Activated CD4-positive, alpha-beta T cell treated with anti-CD3 and anti-CD28 coated beads for 36 hours (primary cell): Measurements from ENCODE around the gene DOCK6. TPM values are rescaled to one million over a fixed set of nuclear protein-coding genes. Genes with fewer than 3 reads are reported as not detected.

ENCODE experiments used
- ATAC-seq: fragments of 200-7000 bp; cut with Tn5 transposase; one replicate; pipeline ENCODE4 v1.10.0; 2021; ENCODE audit warnings: mild to moderate bottlenecking, moderate library complexity
- CTCF ChIA-PET: fragments of 350-600 bp; sonication (Branson Sonifier 250); formaldehyde crosslinking; loops from one replicate; lab custom pipeline; 2021; ENCODE audit warnings: antibody characterized with exemption; lab: Charles Lee
- POLR2A ChIA-PET: fragments of 350-600 bp; sonication (Branson Sonifier 250); formaldehyde crosslinking; loops from one replicate; lab custom pipeline; 2021; ENCODE audit warnings: antibody characterized with exemption, inconsistent platforms; lab: Charles Lee
- DNase-seq: peaks from one replicate; pipeline ENCODE4 v3.0.0-alpha.2; 2020
- H3K27ac Mint-ChIP-seq: one replicate; pipeline ENCODE4 v1.8.0; 2021; ENCODE audit warnings: mixed read lengths
- H3K27me3 Mint-ChIP-seq: one replicate; pipeline ENCODE4 v1.8.0; 2021; ENCODE audit warnings: mixed read lengths
- H3K36me3 Mint-ChIP-seq: one replicate; pipeline ENCODE4 v1.8.0; 2021; ENCODE audit warnings: low read depth, mixed read lengths
- H3K4me1 Mint-ChIP-seq: one replicate; pipeline ENCODE4 v1.8.0; 2021; ENCODE audit warnings: mixed read lengths
- H3K4me3 Mint-ChIP-seq: one replicate; pipeline ENCODE4 v1.8.0; 2021; ENCODE audit warnings: mild to moderate bottlenecking, moderate library complexity, mixed read lengths
- H3K9me3 Mint-ChIP-seq: one replicate; pipeline ENCODE4 v1.8.0; 2021; ENCODE audit warnings: low read depth, mixed read lengths
- intact Hi-C, 2 experiments: fragments of 100-400 bp; cut with DNase I in 1 of 2; cut with micrococcal nuclease in 1 of 2; formaldehyde crosslinking; loops; one replicate each; pipeline versions ENCODE4 v1.14.2 to v1.15.1; 2022 to 2024; cut with DNase I, micrococcal nuclease
- total RNA-seq, 2 experiments: library from RNA; stranded (reverse); gene quantifications; one replicate each; pipeline ENCODE4 v1.2.3, GENCODE V29; 2021

DOCK6 gene
- total RNA-seq, 2 experiments from 2014 or later: 2.8 to 4.6 TPM

GRCh38 chr19:11232555-11232954 lies 29.8 kb downstream of the DOCK6 start:
- Mint-ChIP-seq H3K27me3 (no peaks in the 10 kb centered on the region), H3K27ac (no peak overlapping the region), H3K4me1 (no peaks in the 10 kb centered on the region), H3K4me3 (no peak overlapping the region), H3K36me3 (no peaks in the 10 kb centered on the region), H3K9me3 (no peaks in the 10 kb centered on the region)
- POLR2A ChIA-PET: no interaction called here
- CTCF ChIA-PET: no interaction called here
- DNase-seq (no peak), ATAC-seq (no peak)
- intact Hi-C loops: no loop called here

- H3K9me3 Mint-ChIP-seq: no peaks in the 10 kb centered on the region
- H3K27me3 Mint-ChIP-seq: no peaks in the 10 kb centered on the region
- ChIA-PET CTCF (interaction anchor here (0.7 to 1.0 kb wide), 2 partner anchors 13 to 44 kb away, joined by 4 read pairs; no protein-coding TSS in a partner anchor), POLR2A (no interaction called here)
- intact Hi-C loops: no loop called here
- no peaks in the 10 kb centered on the region for H3K36me3 Mint-ChIP-seq
- no peaks in the 10 kb centered on the region for H3K4me1 Mint-ChIP-seq
- no peak for ATAC-seq
- no peak overlapping the region for H3K27ac Mint-ChIP-seq
- DNase-seq: no peak
- H3K4me3 Mint-ChIP-seq: no peak overlapping the region
These were observed 31.5 kb downstream of the DOCK6 start for GRCh38 chr19:11230621-11231386.

- Mint-ChIP-seq H3K27ac (no peak overlapping the region), H3K4me1 (no peaks in the 10 kb centered on the region), H3K9me3 (no peaks in the 10 kb centered on the region), H3K4me3 (no peak overlapping the region), H3K27me3 (peaks cover 2% of the 10 kb centered on the region), H3K36me3 (no peaks in the 10 kb centered on the region)
- ChIA-PET POLR2A (no interaction called here), CTCF (interaction anchor here (0.8 kb wide), 1 partner anchor 13 kb away, joined by 3 read pairs; no protein-coding TSS in a partner anchor)
- intact Hi-C loops: no loop called here
- ATAC-seq (peak; percentile 39), DNase-seq (peak; percentile 38)
These were observed 35.0 kb downstream of the DOCK6 start for GRCh38 chr19:11227195-11227886.

- Mint-ChIP-seq H3K4me1 (no peaks in the 10 kb centered on the region), H3K36me3 (no peaks in the 10 kb centered on the region), H3K27me3 (peaks cover 2% of the 10 kb centered on the region), H3K4me3 (no peak overlapping the region), H3K27ac (no peak overlapping the region), H3K9me3 (peaks cover 2% of the 10 kb centered on the region)
- ATAC-seq (no peak), DNase-seq (no peak)
- intact Hi-C loops: no loop called here
- ChIA-PET CTCF (interaction anchor here (0.8 kb wide), 1 partner anchor 13 kb away, joined by 3 read pairs; no protein-coding TSS in a partner anchor), POLR2A (no interaction called here)
These were observed 35.6 kb downstream of the DOCK6 start for GRCh38 chr19:11226716-11227166.

GRCh38 chr19:11225815-11226214 lies 36.5 kb downstream of the DOCK6 start:
- H3K27me3 Mint-ChIP-seq: peaks cover 6% of the 10 kb centered on the region
- no peaks in the 10 kb centered on the region for H3K4me1 Mint-ChIP-seq
- POLR2A ChIA-PET: no interaction called here
- DNase-seq: no peak
- H3K4me3 Mint-ChIP-seq: no peak overlapping the region
- CTCF ChIA-PET: no interaction called here
- H3K36me3 Mint-ChIP-seq: peaks cover 4% of the 10 kb centered on the region
- intact Hi-C loops: no loop called here
- H3K9me3 Mint-ChIP-seq: peaks cover 11% of the 10 kb centered on the region
- no peak for ATAC-seq
- no peak overlapping the region for H3K27ac Mint-ChIP-seq

- Mint-ChIP-seq H3K27ac (no peak overlapping the region), H3K4me3 (no peak overlapping the region), H3K27me3 (peaks cover 6% of the 10 kb centered on the region), H3K36me3 (peaks cover 6% of the 10 kb centered on the region), H3K4me1 (no peaks in the 10 kb centered on the region), H3K9me3 (peaks cover 15% of the 10 kb centered on the region)
- ATAC-seq (no peak), DNase-seq (no peak)
- intact Hi-C loops: no loop called here
- ChIA-PET POLR2A (interaction anchor here (0.6 kb wide), 1 partner anchor 660 kb away, joined by 4 read pairs; no protein-coding TSS in a partner anchor), CTCF (no interaction called here)
These were observed 37.2 kb downstream of the DOCK6 start for GRCh38 chr19:11225172-11225571.

GRCh38 chr19:11224429-11224828 lies 37.9 kb downstream of the DOCK6 start:
- POLR2A ChIA-PET: no interaction called here
- intact Hi-C loops: no loop called here

GRCh38 chr19:11223200-11223599 lies 39.1 kb downstream of the DOCK6 start:
- no peak for DNase-seq
- POLR2A ChIA-PET: interaction anchor here (0.6 kb wide), 1 partner anchor 35 kb away, joined by 4 read pairs; no protein-coding TSS in a partner anchor
- CTCF ChIA-PET: interaction anchor here (0.5 to 0.6 kb wide), 3 partner anchors 103 to 238 kb away, joined by 3 to 4 read pairs (median 4); partner anchors contain the start of gene PRKCSH
- peaks cover 6% of the 10 kb centered on the region for H3K27me3 Mint-ChIP-seq
- H3K4me1 Mint-ChIP-seq: no peaks in the 10 kb centered on the region
- no peak for ATAC-seq
- peaks cover 6% of the 10 kb centered on the region for H3K36me3 Mint-ChIP-seq
- intact Hi-C loops: no loop called here
- H3K9me3 Mint-ChIP-seq: peaks cover 15% of the 10 kb centered on the region
- no peak overlapping the region for H3K27ac Mint-ChIP-seq
- no peak overlapping the region for H3K4me3 Mint-ChIP-seq

More at GRCh38 chr19:11224429-11224828, 37.9 kb downstream of the DOCK6 start:
- Mint-ChIP-seq H3K4me3 (no peak overlapping the region), H3K4me1 (no peaks in the 10 kb centered on the region), H3K27ac (no peak overlapping the region), H3K27me3 (peaks cover 6% of the 10 kb centered on the region), H3K36me3 (peaks cover 6% of the 10 kb centered on the region), H3K9me3 (peaks cover 15% of the 10 kb centered on the region)
- ATAC-seq: no peak
- DNase-seq: no peak
- CTCF ChIA-PET: no interaction called here

- Mint-ChIP-seq H3K4me1 (no peaks in the 10 kb centered on the region), H3K27ac (no peak overlapping the region), H3K36me3 (peaks cover 6% of the 10 kb centered on the region), H3K9me3 (peaks cover 15% of the 10 kb centered on the region), H3K4me3 (no peak overlapping the region), H3K27me3 (peaks cover 6% of the 10 kb centered on the region)
- DNase-seq (no peak), ATAC-seq (no peak)
- POLR2A ChIA-PET: no interaction called here
- intact Hi-C loops: no loop called here
- CTCF ChIA-PET: no interaction called here
These were observed 41.2 kb downstream of the DOCK6 start for GRCh38 chr19:11221082-11221598.

GRCh38 chr19:11214387-11214786 lies 47.9 kb downstream of the DOCK6 start:
- H3K27ac Mint-ChIP-seq: no peak overlapping the region
- CTCF ChIA-PET: interaction anchor here (0.7 to 0.9 kb wide), 2 partner anchors 13 to 108 kb away, joined by 3 read pairs; no protein-coding TSS in a partner anchor

GRCh38 chr19:11210656-11210928 lies 51.7 kb downstream of the DOCK6 start:
- Mint-ChIP-seq H3K4me3 (no peak overlapping the region), H3K4me1 (no peaks in the 10 kb centered on the region), H3K27me3 (peaks cover 4% of the 10 kb centered on the region), H3K9me3 (peaks cover 4% of the 10 kb centered on the region), H3K27ac (no peak overlapping the region), H3K36me3 (no peaks in the 10 kb centered on the region)
- intact Hi-C loops: no loop called here
- no peak for DNase-seq
- no peak for ATAC-seq
- ChIA-PET POLR2A (no interaction called here), CTCF (no interaction called here)

More at GRCh38 chr19:11214387-11214786, 47.9 kb downstream of the DOCK6 start:
- no peak for ATAC-seq
- no peak for DNase-seq
- H3K4me1 Mint-ChIP-seq: no peaks in the 10 kb centered on the region
- no peaks in the 10 kb centered on the region for H3K36me3 Mint-ChIP-seq
- POLR2A ChIA-PET: no interaction called here
- H3K27me3 Mint-ChIP-seq: peaks cover 4% of the 10 kb centered on the region
- peaks cover 4% of the 10 kb centered on the region for H3K9me3 Mint-ChIP-seq
- intact Hi-C loops: no loop called here
- H3K4me3 Mint-ChIP-seq: no peak overlapping the region
